Nephron progenitor cell (in vitro differentiated cells): ENCODE results near the gene TCERG1L.

Experiments
- DNase-seq: peaks from one replicate; pipeline ENCODE4 v3.0.0; 2021
- H3K27ac Mint-ChIP-seq: 2 replicates; pipeline ENCODE4 v1.8.0; 2021; ENCODE audit warnings: mild to moderate bottlenecking, moderate library complexity, mixed read lengths
- H3K27me3 Mint-ChIP-seq: 2 replicates; pipeline ENCODE4 v1.8.0; 2021; ENCODE audit warnings: mild to moderate bottlenecking, low read depth, mixed read lengths; ENCODE audit not compliant: poor library complexity
- H3K36me3 Mint-ChIP-seq: 2 replicates; pipeline ENCODE4 v1.8.0; 2021; ENCODE audit warnings: low read depth, mixed read lengths
- H3K4me1 Mint-ChIP-seq: 2 replicates; pipeline ENCODE4 v1.8.0; 2021; ENCODE audit warnings: mixed read lengths
- H3K4me3 Mint-ChIP-seq: 2 replicates; pipeline ENCODE4 v1.8.0; 2021; ENCODE audit warnings: mild to moderate bottlenecking, moderate library complexity, mixed read lengths
- H3K9me3 Mint-ChIP-seq: 2 replicates; pipeline ENCODE4 v1.8.0; 2021; ENCODE audit warnings: mild to moderate bottlenecking, moderate library complexity, mixed read lengths
- TF ChIP-seq, protein P1 (sequence below): fragments of 200-600 bp; sonication (generic); IDR thresholded peaks from 2 replicates; pipeline ENCODE4 v1.5.0; 2021; ENCODE audit warnings: antibody characterized with exemption

TCERG1L gene

DNA sequence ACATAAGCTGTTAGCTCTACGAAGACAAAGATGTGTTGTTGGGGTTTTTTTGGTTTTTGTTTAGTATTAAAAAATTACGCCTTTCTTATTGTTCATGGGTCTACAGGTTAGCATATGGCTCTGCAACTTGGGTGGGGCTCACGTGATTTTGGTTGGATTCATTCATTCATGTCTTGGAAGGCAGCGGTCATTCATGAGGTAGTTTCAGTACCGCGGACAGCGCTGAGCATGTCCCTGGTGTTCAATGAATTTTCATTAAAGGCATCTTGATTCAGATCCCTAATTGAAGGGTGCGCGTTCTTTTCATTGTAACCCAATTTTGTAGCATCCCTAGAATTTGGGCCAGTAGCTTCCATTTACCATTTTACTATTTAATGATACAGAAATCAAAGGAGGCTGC is 42.9 kb upstream of the TCERG1L start:
- no peaks in the 10 kb centered on the region for H3K9me3 Mint-ChIP-seq
- TF ChIP-seq, protein P1, sequence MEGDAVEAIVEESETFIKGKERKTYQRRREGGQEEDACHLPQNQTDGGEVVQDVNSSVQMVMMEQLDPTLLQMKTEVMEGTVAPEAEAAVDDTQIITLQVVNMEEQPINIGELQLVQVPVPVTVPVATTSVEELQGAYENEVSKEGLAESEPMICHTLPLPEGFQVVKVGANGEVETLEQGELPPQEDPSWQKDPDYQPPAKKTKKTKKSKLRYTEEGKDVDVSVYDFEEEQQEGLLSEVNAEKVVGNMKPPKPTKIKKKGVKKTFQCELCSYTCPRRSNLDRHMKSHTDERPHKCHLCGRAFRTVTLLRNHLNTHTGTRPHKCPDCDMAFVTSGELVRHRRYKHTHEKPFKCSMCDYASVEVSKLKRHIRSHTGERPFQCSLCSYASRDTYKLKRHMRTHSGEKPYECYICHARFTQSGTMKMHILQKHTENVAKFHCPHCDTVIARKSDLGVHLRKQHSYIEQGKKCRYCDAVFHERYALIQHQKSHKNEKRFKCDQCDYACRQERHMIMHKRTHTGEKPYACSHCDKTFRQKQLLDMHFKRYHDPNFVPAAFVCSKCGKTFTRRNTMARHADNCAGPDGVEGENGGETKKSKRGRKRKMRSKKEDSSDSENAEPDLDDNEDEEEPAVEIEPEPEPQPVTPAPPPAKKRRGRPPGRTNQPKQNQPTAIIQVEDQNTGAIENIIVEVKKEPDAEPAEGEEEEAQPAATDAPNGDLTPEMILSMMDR: no peak
- no peak overlapping the region for H3K4me3 Mint-ChIP-seq
- H3K4me1 Mint-ChIP-seq: no peaks in the 10 kb centered on the region
- H3K27ac Mint-ChIP-seq: no peak overlapping the region
- H3K36me3 Mint-ChIP-seq: no peaks in the 10 kb centered on the region
- DNase-seq: peak; percentile 81
- H3K27me3 Mint-ChIP-seq: peaks cover 37% of the 10 kb centered on the region

GRCh38 chr10:131352765-131353290 is 41.3 kb upstream of the TCERG1L start:
- Mint-ChIP-seq H3K4me3 (no peak overlapping the region), H3K9me3 (no peaks in the 10 kb centered on the region), H3K36me3 (no peaks in the 10 kb centered on the region), H3K4me1 (no peaks in the 10 kb centered on the region), H3K27me3 (peaks cover 33% of the 10 kb centered on the region), H3K27ac (no peak overlapping the region)
- TF ChIP-seq, protein P1: no peak
- DNase-seq: no peak

DNA sequence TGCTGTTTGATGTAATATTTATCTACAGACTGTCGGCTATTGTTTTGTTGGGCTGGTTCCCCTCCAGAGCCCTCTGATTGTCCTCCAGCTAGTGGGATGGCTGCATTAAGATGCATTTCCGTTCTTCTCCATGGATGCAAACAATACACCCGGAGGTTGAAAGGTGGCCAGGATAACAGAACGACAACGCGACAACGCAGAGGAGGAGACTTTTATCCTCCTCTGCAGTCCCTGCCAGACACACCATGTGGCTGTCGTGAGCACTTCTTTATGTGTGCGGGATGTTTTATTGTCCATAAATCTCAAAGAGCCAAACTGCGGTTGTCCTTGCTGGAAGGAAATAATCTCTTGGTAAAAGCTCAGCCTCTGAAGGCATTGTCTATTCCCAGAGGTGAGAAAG is 39.1 kb upstream of the TCERG1L start:
- TF ChIP-seq, protein P1: no peak
- Mint-ChIP-seq H3K4me3 (no peak overlapping the region), H3K27ac (no peak overlapping the region), H3K9me3 (no peaks in the 10 kb centered on the region), H3K4me1 (no peaks in the 10 kb centered on the region), H3K36me3 (no peaks in the 10 kb centered on the region), H3K27me3 (peaks cover 44% of the 10 kb centered on the region)
- DNase-seq: no peak

DNA sequence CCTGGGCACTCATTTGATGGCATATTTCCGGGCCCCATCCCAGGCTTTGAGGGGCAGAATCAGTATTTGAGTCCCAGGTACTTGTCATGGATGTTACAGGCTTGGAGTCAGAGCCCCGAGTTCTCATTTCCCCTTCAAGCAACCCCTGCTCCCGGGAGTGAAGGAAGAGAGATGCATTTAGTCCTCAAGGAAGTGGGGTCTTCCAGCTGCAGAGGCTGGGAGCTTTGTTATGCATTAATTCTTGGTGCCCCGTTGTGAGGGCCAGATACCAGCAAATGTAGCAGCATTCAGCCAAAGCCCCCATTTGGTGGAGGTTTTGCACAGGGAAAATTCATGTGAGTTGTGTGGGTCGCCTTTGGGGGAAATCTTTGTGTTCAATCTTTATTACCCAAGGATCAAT is 38.7 kb upstream of the TCERG1L start:
- Mint-ChIP-seq H3K4me1 (no peaks in the 10 kb centered on the region), H3K27me3 (peaks cover 48% of the 10 kb centered on the region), H3K4me3 (no peak overlapping the region), H3K27ac (no peak overlapping the region), H3K9me3 (no peaks in the 10 kb centered on the region), H3K36me3 (no peaks in the 10 kb centered on the region)
- DNase-seq: no peak
- TF ChIP-seq, protein P1: no peak

DNA sequence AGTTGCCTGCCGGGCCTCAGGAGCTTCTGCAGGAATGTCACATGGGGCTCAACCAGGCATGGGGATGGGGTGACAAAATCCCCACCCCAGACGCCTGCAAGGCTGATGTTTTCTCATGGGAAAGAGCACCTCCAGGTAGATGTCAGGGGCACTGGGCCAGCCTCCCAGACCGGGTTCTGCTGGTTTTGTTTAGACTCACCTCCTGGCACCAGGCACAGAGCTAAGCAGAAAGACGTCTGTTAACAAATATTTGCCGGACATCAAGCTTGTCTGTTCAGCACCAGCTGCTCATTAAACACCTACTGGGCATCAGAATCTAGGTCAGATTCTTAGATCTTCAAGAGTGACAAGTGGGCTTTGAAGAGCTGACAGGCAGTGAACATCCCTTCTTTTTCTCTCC is 34.9 kb upstream of the TCERG1L start:
- no peak overlapping the region for H3K4me3 Mint-ChIP-seq
- peaks cover 54% of the 10 kb centered on the region for H3K27me3 Mint-ChIP-seq

GRCh38 chr10:131345691-131346090 is 34.2 kb upstream of the TCERG1L start:
- no peak overlapping the region for H3K4me3 Mint-ChIP-seq

More for the DNA sequence above, 34.9 kb upstream of the TCERG1L start:
- no peak for DNase-seq
- TF ChIP-seq, protein P1: no peak
- no peaks in the 10 kb centered on the region for H3K9me3 Mint-ChIP-seq
- no peak overlapping the region for H3K27ac Mint-ChIP-seq
- no peaks in the 10 kb centered on the region for H3K4me1 Mint-ChIP-seq
- no peaks in the 10 kb centered on the region for H3K36me3 Mint-ChIP-seq

More at GRCh38 chr10:131345691-131346090, 34.2 kb upstream of the TCERG1L start:
- peaks cover 52% of the 10 kb centered on the region for H3K27me3 Mint-ChIP-seq
- H3K9me3 Mint-ChIP-seq: no peaks in the 10 kb centered on the region
- H3K36me3 Mint-ChIP-seq: no peaks in the 10 kb centered on the region
- H3K4me1 Mint-ChIP-seq: no peaks in the 10 kb centered on the region
- no peak overlapping the region for H3K27ac Mint-ChIP-seq
- DNase-seq: no peak
- TF ChIP-seq, protein P1: no peak
